HG03432 (cell line): Measurements from ENCODE around the gene PDLIM5.
"Not testable (repeated sequence)": the region's sequence is repeated elsewhere in the genome, so short reads cannot be mapped to it uniquely, and the experiment has no call there.

Experiments
- ATAC-seq: cut with Tn5 transposase; IDR thresholded peaks from one replicate; pipeline ENCODE4 v1.9.1; 2021; ENCODE audit warnings: mild to moderate bottlenecking, moderate library complexity; ENCODE audit not compliant: unreplicated experiment

The PDLIM5 gene

DNA sequence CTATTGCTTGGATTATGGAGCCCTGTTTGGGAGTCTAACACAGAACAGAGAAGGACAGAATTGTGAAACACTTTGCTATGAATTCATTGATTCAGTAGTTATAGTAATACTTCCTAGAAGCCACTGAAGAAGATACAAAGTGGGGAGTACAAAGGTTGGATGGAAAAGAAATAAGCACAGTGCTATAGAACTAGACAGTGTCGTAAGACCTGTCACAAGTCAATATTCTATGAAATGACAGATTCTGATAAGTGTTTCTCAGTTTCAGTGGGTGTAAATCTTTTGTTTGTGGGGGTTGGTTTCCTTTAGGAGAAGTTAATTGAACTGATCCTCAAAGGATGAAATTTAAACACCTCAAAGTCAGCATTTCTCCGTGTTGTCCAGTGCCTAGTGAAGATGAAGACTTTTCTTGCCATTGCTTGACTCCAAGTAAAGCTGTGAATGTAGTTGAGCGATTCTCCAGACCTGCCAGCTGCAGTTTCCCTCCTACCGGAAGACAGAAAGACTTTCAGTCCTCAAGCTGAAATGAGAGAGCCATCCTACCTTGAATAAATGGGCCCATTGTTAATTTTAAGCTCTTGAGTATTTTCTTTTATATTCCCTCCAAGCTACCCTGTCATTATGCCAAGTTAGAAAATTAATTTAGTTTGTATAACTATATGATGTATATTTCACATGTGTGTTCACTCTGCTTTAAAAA is 7.9 kb downstream of the PDLIM5 start:
- no peak for ATAC-seq

DNA sequence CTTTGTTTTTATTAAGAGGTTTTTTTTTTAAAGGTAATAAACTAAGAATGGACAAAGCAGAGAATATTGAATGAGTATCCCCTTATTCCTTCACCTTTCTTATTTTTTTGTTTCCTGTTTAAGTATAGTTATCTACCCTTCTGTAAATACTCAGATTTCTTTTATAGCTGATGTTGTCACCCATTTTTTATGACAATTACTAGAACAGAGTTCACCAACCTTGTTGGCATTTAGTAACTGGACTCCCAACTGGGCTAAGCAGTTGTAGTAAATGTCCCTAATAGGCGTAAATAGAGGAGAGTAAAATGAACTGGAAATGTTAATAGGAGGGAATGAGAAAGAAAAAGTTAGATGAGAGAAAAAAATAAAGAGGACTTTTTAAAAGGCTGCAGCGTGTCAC is 9.8 kb downstream of the PDLIM5 start:
- no peak for ATAC-seq

DNA sequence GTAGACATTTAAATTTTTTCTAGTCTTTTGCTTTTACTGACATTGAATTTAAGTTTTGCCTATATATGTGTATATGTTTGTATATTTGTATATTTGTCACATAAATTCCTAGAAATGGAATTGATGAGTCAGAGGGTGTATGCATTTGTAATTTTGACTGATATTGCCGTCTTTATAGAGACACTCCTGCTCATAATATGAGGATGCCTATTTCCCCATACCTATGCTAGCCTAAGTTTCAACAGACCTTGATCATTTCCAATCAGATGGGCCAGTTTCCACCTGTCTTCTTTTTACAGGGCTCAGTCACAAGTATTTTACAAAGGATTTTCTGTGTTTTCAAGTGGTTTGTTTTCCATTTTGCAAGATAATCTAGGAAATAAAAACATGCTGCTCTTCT is 10.8 kb downstream of the PDLIM5 start:
- no peak for ATAC-seq

DNA sequence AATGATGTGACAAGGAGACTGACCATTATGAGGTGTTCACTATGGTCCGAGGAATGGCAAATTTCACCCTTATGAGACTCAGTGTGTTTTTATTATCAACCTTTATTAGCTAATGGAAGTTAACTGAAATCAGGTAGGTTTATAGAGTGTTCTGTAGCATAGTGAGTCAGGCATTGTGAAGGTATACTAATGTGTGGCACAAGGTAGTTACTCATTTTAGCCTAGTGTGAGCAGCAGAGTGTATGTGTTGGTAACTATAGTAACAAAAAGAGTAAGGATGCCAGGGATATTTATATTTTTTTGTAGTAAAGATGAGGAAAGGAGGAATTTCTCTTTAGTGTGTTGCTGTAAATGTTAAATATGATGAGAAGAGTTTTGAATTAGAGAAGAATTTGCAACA is 12.0 kb downstream of the PDLIM5 start:
- no peak for ATAC-seq

DNA sequence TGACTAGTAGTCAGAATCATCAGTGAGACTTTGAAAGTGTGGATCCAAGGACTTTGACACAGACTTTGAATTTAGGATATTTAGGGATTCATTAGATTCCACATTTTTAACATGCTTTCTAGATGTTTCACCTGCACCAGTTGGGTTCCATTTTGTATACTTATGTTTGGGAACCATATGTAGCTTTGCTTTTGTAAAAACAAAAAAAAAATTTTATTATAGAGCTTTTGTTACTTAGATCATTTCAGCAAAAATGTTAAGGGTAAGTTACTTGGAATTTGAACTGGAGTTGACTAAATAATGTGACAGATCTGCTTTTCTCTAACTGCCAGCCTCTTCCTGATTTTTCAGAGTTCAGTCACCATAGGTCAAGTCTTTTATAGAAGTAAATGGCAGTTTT is 14.6 kb downstream of the PDLIM5 start:
- ATAC-seq, result no peak

DNA sequence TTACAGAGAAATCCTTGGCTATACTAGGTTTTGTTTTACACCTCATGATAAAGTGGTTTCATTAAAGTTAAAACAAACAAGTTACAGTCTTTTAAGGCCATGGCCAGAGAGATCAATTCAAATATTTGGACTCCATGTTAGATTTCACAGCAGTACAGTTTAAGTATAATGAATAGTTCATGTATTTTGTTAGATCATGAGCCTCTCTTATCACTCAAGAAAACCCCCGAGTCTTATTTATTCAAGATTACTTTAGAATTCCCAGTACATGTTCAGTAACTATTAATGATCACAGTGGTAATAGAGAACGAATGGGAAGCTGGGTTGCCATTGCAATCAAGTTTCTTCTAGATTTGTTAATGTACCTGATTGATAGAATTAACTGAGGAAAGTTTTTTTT is 15.2 kb downstream of the PDLIM5 start:
- no peak for ATAC-seq

DNA sequence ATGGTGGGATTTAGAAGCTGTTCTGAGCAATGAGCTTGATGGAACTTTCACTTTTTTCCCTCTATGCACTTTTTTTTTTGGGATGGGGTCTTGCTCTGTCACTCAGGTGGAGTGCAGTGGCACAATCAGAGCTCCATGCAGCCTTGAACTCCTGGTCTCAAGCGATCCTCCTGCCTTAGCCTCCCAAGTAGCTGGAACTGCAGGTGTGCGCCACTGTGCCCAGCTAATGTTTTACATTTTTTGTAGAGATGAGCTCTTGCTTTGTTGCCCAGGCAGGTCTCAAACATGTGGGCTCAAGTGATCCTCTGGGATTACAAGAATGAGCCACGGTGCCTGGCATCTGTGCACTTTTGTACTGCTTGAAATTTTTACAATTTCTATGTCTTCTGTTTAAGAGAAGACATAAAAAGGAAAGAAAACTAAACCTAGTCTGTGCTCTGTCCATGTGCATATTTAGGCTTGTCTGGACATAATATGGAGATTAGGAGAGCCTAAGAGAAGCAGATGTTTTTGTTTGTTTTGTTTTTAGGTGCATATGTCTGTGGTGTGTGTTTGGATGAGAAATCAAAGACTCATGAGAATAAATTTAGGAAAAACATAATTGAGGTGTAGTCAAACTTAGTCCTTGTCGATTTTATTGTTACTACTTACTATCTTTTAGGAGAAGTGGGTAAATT is 16.5 kb downstream of the PDLIM5 start:
- ATAC-seq, result no peak

DNA sequence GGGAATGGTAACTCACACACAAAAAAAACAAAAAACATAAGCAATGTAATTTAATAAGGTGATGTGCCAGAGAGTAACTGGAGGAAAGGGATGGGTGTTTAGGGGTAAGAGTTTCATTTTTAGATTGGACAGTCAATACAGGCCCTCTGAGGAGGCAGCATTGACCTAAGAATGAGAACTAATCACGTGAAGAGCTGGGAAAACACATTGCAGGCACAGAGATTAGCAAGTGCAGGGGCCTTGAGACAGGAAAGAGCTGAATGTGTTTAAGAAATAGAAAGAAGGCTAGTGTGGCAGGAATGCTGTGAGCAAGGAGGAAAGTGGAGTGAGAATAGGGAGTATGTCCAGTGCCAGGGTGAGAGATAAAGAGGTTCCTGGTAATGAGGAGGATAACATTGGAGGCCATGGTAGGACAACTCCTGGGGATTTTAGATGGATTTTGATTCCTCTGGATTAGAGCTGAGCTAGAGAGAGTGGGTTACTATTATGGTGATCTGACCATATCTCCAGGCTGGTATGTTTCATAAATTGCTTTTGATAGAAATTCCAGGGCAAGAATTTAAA is 17.6 kb downstream of the PDLIM5 start:
- ATAC-seq, result peak; percentile 62

DNA sequence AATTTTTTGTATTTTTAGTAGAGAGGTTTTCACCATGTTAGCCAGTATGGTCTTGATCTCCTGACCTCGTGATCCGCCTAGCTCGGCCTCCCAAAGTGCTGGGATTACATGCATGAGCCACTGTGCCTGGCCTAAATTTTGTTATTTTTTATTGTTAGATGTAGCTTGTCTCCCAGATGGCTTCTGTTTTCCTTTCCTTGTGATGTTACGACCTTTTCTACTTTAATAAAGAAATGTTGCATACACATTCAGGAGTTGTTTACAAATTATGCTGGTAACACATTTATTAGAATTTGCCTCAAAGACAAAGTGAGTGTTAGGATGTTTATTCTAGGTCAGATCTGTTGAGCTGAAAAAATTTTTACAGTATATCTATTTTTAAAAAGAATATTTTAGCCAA is 18.4 kb downstream of the PDLIM5 start:
- no peak for ATAC-seq

DNA sequence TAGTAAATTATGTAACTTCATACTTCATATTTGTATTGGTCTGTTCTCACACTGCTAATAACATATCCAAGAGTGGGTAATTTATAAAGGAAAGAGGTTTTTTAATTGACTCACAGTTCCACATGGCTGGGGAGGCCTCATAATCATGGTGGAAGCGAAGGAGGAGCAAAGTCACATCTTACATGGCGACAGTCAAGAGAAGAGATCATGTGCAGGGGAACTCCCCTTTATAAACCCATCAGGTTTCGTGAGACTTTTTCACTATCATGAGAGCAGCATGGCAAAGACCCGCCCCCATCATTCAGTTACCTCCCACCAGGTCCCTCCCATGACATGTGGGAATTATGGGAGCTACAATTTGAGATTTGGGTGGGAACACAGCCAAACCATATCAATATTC is 19.0 kb downstream of the PDLIM5 start:
- ATAC-seq, result not testable (repeated sequence)

DNA sequence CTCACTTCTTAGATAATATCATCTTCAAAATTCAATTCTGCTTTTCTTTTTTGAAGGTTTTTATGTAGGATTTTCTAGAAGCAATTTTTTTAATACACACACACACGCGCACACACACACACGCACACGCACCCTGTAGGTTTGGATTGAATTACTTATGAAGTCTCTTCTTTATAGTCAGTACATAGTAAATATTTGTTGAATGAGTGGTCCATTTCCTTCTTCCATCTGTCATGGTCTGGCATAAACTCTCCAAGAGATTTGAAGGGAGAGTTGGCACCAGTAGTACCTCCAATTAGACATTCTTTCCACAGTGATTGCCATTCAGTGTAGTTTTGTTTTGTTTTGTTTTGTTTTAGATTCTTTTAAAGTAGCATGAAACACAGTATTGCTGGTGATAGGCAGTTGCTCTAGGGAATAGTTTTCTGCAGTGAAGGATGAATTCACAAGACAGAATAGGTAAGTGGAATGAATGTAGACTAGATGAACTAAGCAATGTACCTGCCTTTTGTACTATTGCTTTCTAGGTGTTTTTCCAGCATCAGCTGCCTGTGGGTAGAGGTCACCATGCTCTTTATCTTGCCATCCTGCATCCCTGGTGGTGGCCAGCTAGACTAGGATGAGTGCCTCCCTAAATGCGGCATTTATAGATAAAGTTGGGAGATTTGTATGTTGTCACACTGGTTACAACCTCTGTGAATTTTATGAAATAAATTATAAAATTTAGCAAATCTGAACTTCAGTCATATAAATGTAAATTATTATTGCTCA is 20.5 kb downstream of the PDLIM5 start:
- no peak for ATAC-seq

DNA sequence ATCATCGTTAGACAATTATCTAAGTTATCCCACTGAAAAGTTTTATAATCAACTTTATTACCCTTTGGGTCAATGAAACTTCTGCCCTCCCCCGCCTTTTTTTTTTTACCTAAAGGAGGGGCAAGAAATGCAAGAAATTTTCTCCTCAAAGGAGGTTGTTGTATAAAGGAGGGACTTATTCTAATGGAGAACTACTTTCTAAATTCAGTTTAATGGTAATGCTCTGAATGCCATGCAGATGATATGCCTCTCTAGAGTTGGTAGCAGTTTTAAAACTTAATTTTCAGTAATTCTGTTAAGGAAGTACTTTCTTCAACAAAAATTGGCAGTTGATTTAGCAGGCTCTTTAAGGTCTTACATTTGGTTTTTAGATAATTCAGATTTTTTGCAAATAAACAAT is 23.3 kb downstream of the PDLIM5 start:
- no peak for ATAC-seq

DNA sequence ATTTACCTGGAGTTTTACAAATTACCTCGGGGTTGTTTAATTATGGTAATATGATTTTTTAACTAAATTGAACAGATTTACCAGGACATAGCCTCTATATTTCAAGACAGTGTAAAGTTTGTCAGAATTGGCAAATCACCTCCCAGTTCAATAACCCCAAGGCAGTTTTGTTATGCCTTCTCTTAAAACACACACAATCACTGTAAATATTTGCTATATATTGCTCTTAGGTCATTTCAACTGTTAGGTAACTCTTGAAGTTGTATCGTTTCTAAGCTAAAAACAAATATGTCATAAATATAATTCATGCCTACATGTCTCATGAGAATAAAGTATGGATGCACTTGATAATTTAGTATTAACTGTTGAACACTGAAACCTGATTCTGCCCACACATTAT is 24.1 kb downstream of the PDLIM5 start:
- no peak for ATAC-seq

DNA sequence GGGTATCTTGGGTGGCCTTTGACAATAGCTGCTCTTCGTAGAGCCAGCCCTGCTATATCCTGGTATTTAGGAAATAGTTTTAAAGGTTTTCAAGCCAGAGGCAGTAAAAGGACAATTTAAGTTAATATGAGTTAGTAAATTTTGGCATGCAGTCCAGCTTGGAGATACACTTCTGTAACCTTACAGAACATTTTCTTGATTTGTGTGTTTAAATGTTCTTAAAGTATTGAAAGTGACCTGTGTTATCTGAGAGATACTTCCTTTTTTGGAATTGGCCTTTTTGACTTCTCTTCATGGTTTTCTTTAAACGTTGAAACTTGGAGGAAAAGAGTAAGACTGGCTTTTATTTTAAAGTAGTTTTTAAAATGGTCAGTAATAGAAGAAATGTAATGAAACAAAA is 25.5 kb downstream of the PDLIM5 start:
- no peak for ATAC-seq

DNA sequence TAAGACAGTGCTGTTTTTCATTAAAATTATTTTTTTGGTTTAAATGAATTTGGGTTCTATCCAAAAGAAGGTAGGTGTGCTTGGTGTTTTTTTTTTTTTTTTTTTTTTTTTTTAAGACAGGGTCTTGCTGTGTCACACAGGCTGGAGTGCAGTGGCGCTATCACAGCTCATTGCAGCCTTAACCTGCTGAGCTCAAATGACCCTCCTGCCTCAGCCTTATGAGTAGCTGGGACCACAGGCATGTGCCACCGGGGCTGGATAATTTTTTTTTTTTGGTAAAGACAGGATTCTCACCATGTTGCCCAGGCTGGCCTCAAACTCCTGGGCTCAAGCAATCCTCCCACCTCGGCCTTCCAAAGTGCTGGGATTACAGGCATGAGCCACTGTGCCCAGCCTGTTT is 27.1 kb downstream of the PDLIM5 start:
- ATAC-seq, result not testable (repeated sequence)

DNA sequence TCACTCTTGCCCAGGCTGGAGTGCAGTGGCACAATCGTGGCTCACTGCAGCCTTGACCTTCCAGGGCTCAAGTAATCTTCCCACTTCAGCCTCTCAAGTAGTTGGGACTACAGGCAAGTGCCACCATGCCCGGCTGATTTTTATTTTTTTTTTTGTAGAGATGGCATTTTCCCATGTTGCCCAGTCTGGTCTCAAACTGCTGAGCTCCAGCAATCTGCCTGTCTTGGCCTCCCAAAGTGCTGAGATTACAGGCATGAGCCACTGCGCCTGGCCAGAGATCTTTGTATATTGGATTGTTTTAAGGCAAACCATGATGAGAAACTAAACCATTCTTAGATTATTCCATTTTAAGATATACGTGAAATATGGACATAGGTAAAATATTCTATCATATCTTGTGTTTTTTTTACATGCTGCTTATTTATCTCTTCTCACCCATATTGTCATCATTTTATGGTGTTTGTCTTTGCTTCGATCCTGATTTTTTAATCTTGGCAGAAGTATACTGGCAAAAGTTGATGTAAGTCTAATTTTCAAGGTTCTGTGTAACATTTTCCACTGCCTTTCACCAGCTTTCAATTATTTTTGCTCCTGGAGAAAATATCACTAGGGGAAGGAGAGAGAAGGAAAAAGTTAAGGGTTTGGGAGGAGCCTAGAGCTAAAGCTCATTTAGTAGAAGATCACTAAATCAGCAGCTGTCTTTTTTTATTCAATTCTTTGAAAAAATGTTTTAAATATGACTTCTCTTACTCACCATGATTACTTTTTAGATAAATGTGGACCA is 27.8 kb downstream of the PDLIM5 start:
- ATAC-seq, result no peak

DNA sequence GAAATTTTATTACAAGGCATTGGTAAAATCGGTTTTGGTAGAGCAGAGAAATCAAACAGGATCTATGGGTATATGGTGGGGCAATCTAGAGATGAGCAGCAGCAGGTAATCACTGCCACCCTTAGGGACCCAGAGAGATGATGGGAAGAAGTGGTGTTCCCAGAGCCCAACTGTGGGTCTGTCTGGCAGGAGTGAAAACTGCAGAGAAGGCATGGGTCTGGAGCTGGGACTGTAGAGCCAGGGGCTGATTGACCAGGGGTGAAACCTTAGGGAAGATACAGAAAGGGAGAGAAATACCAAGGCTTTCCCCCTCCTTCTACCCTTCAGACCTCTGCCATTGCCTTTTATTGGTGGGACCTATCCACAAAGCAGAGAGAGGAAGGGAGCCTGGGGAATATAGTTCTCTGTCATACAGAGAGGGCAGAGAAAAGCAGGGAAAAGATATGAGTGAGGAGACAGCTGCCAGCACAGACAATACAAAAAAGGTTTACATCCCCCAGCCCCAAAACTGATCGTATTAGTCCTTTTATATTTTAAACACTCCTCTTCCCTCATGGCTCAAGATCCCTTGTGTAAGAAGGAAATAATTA is 28.7 kb downstream of the PDLIM5 start:
- no peak for ATAC-seq

DNA sequence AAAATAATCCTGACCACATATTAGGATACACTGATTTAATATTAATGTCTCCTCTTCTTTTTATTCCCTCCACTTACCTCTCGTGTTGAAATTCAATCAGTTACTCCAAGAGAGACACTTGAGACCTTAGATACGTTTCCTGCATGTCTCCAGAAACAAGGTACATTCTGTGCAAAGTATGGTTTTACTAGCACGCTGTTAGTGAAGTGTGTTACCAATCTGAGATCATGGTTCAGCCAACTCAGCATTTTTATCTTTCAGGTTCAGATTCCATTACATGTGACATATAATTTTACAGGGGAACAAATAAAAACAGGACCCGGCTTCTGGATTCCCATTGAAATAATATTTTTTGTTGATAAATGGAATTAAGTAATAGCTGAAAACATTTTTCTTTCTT is 32.2 kb downstream of the PDLIM5 start:
- ATAC-seq, result no peak

DNA sequence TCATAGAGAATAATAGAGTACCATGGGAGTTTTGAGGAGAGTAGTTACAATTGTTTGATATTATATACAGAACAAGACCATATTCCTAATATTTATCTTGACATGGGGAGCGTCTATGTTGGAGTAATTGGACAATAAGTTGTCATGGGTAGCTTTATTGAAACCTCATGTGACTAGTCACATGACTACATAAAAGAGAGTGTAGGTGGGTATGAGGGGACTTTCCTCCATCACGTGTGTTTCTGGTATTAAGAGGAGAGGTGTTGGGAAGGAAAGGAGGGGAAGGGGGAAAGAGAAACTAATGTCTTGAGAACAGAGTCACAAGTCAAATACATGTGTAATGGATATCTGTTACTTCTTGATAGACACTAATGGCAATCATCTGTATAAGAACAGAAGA is 33.1 kb downstream of the PDLIM5 start:
- ATAC-seq, result no peak

DNA sequence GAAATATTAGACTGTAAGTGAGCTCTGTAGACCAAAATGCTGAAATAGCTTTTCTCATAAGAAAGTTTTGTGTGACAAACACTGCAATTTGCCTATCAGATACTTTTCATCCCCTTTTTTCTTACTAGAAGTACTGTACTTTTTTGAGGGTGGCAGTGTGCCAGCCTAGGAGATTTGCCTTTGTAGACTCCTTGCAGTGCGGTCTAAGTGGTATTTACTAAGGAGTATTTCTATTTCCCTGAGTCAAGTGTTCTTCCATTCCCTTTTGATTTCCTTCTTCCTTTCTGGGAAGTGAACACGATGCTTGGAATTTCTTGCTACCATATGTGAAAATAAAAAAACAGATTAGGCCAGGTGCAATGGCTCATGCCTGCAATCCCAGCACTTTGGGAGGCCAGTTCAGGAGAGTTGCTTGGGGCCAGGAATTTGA is 34.6 kb downstream of the PDLIM5 start:
- ATAC-seq, result no peak

DNA sequence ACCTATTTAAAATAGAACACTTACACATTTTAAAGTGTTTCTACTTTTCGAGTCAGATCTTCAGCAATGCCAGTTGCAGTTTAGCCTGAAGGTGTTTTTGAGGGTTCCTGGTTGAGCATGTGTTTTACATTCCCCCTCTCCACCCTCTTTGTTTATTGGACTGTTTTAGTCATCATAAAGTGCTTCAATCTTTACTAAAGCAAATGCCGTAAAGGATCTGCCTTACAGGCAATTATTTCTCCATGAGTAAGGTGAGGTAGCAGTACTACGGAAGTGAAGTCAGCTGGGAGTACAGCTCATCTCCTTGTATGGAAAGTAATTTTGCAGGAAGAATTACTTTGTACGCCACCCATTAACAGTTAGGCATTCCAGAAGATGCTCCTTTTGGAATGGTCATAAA is 36.9 kb downstream of the PDLIM5 start:
- ATAC-seq, result no peak
